Ascending aorta (tissue), 2 donors: Measurements from ENCODE around the gene SRP14. TPM values are rescaled to one million over a fixed set of nuclear protein-coding genes. Genes with fewer than 3 reads are reported as not detected.
"Not testable (repeated sequence)": the region's sequence is repeated elsewhere in the genome, so short reads cannot be mapped to it uniquely, and the experiment has no call there.

ENCODE experiments used
- DNase-seq, 2 donors: peaks; one replicate each; pipeline ENCODE4 v3.0.0-alpha.2; 2019; ENCODE audit warnings: low spot score in 2 of 2
- H3K27ac ChIP-seq, 2 donors: fragments of 200-600 bp; sonication (generic); one replicate each; pipeline ENCODE4 v1.5.1; 2016 to 2017; ENCODE audit warnings: mild to moderate bottlenecking in 1 of 2
- H3K27me3 ChIP-seq: fragments of 200-600 bp; sonication (generic); one replicate; pipeline ENCODE4 v1.5.1; 2017
- H3K36me3 ChIP-seq, 2 donors: fragments of 200-600 bp; sonication (generic); one replicate each; pipeline ENCODE4 v1.5.1; 2016
- H3K4me1 ChIP-seq, 2 donors: fragments of 200-600 bp; sonication (generic); one replicate each; pipeline ENCODE4 v1.5.1; 2016 to 2017; ENCODE audit warnings: mild to moderate bottlenecking in 1 of 2
- H3K4me3 ChIP-seq, 2 donors: fragments of 200-600 bp; sonication (generic); one replicate each; pipeline ENCODE4 v1.5.1; 2016 to 2017; ENCODE audit warnings: mild to moderate bottlenecking in 1 of 2
- H3K9me3 ChIP-seq, 2 donors: fragments of 200-600 bp; sonication (generic); one replicate each; pipeline ENCODE4 v1.5.1; 2016
- CTCF ChIP-seq, 3 experiments: fragments of 200-600 bp in 2 of 3; fragments of 450-650 bp in 1 of 3; sonication (generic) in 2 of 3; IDR thresholded peaks; one replicate each; pipeline ENCODE4 v1.5.1; 2016 to 2019; ENCODE audit warnings: antibody characterized with exemption in 3 of 3, mild to moderate bottlenecking in 1 of 3, moderate library complexity in 1 of 3
- intact Hi-C: fragments of 100-400 bp; cut with DNase I; formaldehyde crosslinking; loops from one replicate; pipeline ENCODE4 v1.15.1; 2023
- total RNA-seq: library from RNA; depleted of rRNA; stranded (reverse); fragments of >200 nt; gene quantifications from one replicate; pipeline ENCODE4 v1.1.0, GENCODE V29; 2016

Gene SRP14
- total RNA-seq, 1 donor from 2014 or later = 365 TPM

GRCh38 chr15:40038275-40038637 is 725 bp downstream of the SRP14 start:
- H3K27ac ChIP-seq = peak overlapping the region; percentile 87 to 93
- peaks cover 37 to 40% of the 10 kb centered on the region in 2 donors for H3K36me3 ChIP-seq
- H3K4me3 ChIP-seq = peak overlapping the region; percentile 74 to 82
- peaks cover 0 to 7% of the 10 kb centered on the region in 2 donors for H3K4me1 ChIP-seq
- no peaks in the 10 kb centered on the region for H3K9me3 ChIP-seq
- intact Hi-C loops = loop anchor here (2.0 kb wide), 1 partner anchor 255 kb away; the partner anchor contains the start of gene FSIP1
- TF ChIP-seq CTCF (IDR thresholded peaks at IDR 0.05) = no peak
- H3K27me3 ChIP-seq = no peaks in the 10 kb centered on the region
- DNase-seq = no peak

- H3K27ac ChIP-seq = peak overlapping the region; percentile 87 to 93
- intact Hi-C loops = loop anchor here (2.0 kb wide), 1 partner anchor 255 kb away; the partner anchor contains the start of gene FSIP1
These were observed 1.3 kb downstream of the SRP14 start for GRCh38 chr15:40037721-40038120.

GRCh38 chr15:40035182-40035581 is 3.8 kb downstream of the SRP14 start:
- H3K4me3 ChIP-seq, H3K27me3 ChIP-seq, DNase-seq, intact Hi-C loops, H3K4me1 ChIP-seq, H3K9me3 ChIP-seq, H3K27ac ChIP-seq: not testable (repeated sequence)
- H3K36me3 ChIP-seq = peaks cover 57 to 68% of the 10 kb centered on the region in 2 donors

More at GRCh38 chr15:40037721-40038120, 1.3 kb downstream of the SRP14 start:
- no peak for TF ChIP-seq CTCF (IDR thresholded peaks at IDR 0.05)
- H3K4me1 ChIP-seq = peaks cover 0 to 7% of the 10 kb centered on the region in 2 donors
- peak in 1 of 2 donors; percentile 12 for DNase-seq
- H3K4me3 ChIP-seq = peak overlapping the region; percentile 74 to 82
- no peaks in the 10 kb centered on the region for H3K27me3 ChIP-seq
- no peaks in the 10 kb centered on the region for H3K9me3 ChIP-seq
- peaks cover 37 to 46% of the 10 kb centered on the region in 2 donors for H3K36me3 ChIP-seq

- Histone ChIP-seq H3K36me3 (peaks cover 62 to 69% of the 10 kb centered on the region in 2 donors), H3K4me3 (no peak overlapping the region), H3K27ac (no peak overlapping the region), H3K27me3 (no peaks in the 10 kb centered on the region), H3K4me1 (peaks cover 0 to 7% of the 10 kb centered on the region in 2 donors), H3K9me3 (no peaks in the 10 kb centered on the region)
- intact Hi-C loops = no loop called here
- TF ChIP-seq CTCF (IDR thresholded peaks at IDR 0.05) = no peak
- DNase-seq = no peak
These were observed 4.6 kb downstream of the SRP14 start for GRCh38 chr15:40034186-40034946.

DNA sequence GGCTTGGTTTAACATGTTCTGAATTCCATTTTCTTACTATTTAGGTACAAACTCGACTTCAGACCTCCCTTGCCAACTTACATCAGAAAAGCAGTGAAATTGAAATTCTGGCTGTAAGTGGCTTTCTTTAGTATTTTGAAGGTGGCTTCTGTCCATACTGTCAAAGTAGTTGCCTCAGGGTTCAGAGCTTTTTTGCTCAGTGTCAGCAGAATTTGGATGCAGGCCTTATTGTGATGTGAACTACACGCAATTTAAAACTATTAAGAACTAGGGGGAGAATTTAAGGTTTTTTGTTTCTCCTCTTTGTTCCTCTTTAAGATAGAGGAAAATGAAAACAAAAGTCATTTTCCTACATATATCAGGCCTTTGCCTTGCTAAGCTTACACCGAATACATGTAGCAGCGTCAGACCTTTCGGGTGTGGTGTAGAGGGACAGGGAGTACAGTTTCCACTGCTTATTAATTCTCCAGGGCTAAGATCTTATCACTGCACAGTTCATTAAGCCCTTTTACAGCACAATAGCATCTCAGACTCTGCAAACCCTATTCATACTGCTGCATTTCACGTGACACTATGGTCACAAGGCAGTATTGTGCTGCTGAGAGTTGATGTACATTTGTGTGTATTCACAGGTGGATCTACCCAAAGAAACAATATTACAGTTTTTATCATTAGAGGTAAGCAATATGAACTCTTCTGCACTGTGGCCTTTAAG is 6.7 kb downstream of the SRP14 start:
- intact Hi-C loops = no loop called here
- H3K27me3 ChIP-seq = no peaks in the 10 kb centered on the region
- peaks cover 0 to 3% of the 10 kb centered on the region in 2 donors for H3K4me1 ChIP-seq
- no peak overlapping the region for H3K4me3 ChIP-seq
- no peak for TF ChIP-seq CTCF (IDR thresholded peaks at IDR 0.05)
- H3K9me3 ChIP-seq = no peaks in the 10 kb centered on the region
- DNase-seq = no peak
- no peak overlapping the region for H3K27ac ChIP-seq
- H3K36me3 ChIP-seq = peaks cover 71 to 87% of the 10 kb centered on the region in 2 donors

DNA sequence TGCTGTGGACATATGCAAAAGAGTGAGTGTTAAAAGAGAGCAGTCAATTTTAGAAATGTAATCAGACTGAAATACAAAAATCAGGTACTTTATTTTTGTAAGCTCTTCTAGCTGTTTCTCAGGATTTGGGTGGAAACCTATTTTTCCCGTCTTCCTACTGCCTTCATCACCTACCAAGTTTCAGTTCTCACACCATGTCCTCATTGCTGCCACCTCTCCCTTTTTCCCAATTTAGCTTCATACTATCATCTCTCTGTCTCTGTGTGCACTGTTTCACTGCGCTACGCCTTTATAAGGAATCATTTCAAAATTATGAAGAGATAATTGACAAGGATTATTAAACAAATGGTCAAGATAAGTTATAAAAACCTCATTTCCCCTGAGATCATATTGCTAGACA is 7.7 kb downstream of the SRP14 start:
- H3K36me3 ChIP-seq = peaks cover 69 to 85% of the 10 kb centered on the region in 2 donors
- no peak for TF ChIP-seq CTCF (IDR thresholded peaks at IDR 0.05)

More for the DNA sequence above, 7.7 kb downstream of the SRP14 start:
- H3K27me3 ChIP-seq = no peaks in the 10 kb centered on the region
- H3K4me3 ChIP-seq = no peak overlapping the region
- no peaks in the 10 kb centered on the region for H3K9me3 ChIP-seq
- DNase-seq = no peak
- H3K27ac ChIP-seq = no peak overlapping the region
- intact Hi-C loops = no loop called here
- H3K4me1 ChIP-seq = no peaks in the 10 kb centered on the region
